HepG2 (cell line): ENCODE results near the gene TIMM10. TPM values are rescaled to one million over a fixed set of nuclear protein-coding genes. Genes with fewer than 3 reads are reported as not detected.

ENCODE experiments used
- ADNP ChIP-seq: sonication (generic); formaldehyde crosslinking; IDR thresholded peaks from 2 replicates; pipeline ENCODE4 v1.4.0; 2020; ENCODE audit warnings: missing genetic modification reagents
- CCAR2 ChIP-seq: fragments of 200-400 bp; formaldehyde crosslinking; optimal IDR thresholded peaks from 2 replicates; pipeline ENCODE3; 2018; ENCODE audit warnings: low read depth, mild to moderate bottlenecking, low read length, moderate library complexity
- CEBPG ChIP-seq: IDR thresholded peaks from 2 replicates; pipeline ENCODE4 v1.6.1; 2016
- E2F5 ChIP-seq: sonication (generic); formaldehyde crosslinking; conservative IDR thresholded peaks from 2 replicates; pipeline ENCODE4 v1.4.0; 2020; ENCODE audit warnings: missing genetic modification reagents
- ERF ChIP-seq: IDR thresholded peaks from 2 replicates; pipeline ENCODE4 v1.6.1; 2018; ENCODE audit warnings: missing biosample characterization, missing genetic modification reagents
- MBD4 ChIP-seq: IDR thresholded peaks from 2 replicates; pipeline ENCODE4 v1.6.1; 2012; ENCODE audit warnings: low read length, inconsistent platforms, borderline replicate concordance
- NCOA1 ChIP-seq: sonication (generic); formaldehyde crosslinking; IDR thresholded peaks from 2 replicates; pipeline ENCODE4 v1.9.0; 2021; ENCODE audit warnings: missing genetic modification reagents
- SALL2 ChIP-seq: sonication (generic); formaldehyde crosslinking; IDR thresholded peaks from 2 replicates; pipeline ENCODE4 v1.8.1; 2023; ENCODE audit warnings: mild to moderate bottlenecking, missing genetic modification reagents, inconsistent platforms
- SRF ChIP-seq: IDR thresholded peaks from 2 replicates; pipeline ENCODE4 v1.6.1; 2011; ENCODE audit warnings: mild to moderate bottlenecking, low read depth, low read length, moderate library complexity
- ZFAT ChIP-seq: sonication (generic); formaldehyde crosslinking; conservative IDR thresholded peaks from 2 replicates; pipeline ENCODE4 v1.8.1; 2023; ENCODE audit warnings: missing genetic modification reagents, inconsistent platforms
- ZGPAT ChIP-seq: IDR thresholded peaks from 2 replicates; pipeline ENCODE4 v1.6.1; 2016; ENCODE audit warnings: mild to moderate bottlenecking
- ZKSCAN1 ChIP-seq: fragments of 150-350 bp; IDR thresholded peaks from 2 replicates; pipeline ENCODE4 v1.6.1; 2014; ENCODE audit warnings: low read length
- ZNF264 ChIP-seq: sonication (generic); formaldehyde crosslinking; IDR thresholded peaks from 2 replicates; pipeline ENCODE4 v1.4.0; 2020; ENCODE audit warnings: missing genetic modification reagents
- ZNF281 ChIP-seq: sonication (generic); formaldehyde crosslinking; IDR thresholded peaks from 2 replicates; pipeline ENCODE4 v1.4.0; 2020; ENCODE audit warnings: missing genetic modification reagents, borderline replicate concordance
- ZNF609 ChIP-seq: sonication (generic); formaldehyde crosslinking; IDR thresholded peaks from 2 replicates; pipeline ENCODE4 v1.4.0; 2020; ENCODE audit warnings: mild to moderate bottlenecking, missing genetic modification reagents, borderline replicate concordance
- ZNF615 ChIP-seq: sonication (generic); formaldehyde crosslinking; IDR thresholded peaks from 2 replicates; pipeline ENCODE4 v1.5.0; 2020; ENCODE audit warnings: mild to moderate bottlenecking, missing genetic modification reagents, borderline replicate concordance
- polyA plus RNA-seq, 8 experiments: library from polyadenylated mRNA; depleted of rRNA in 3 of 8; stranded (reverse) in 7 of 8; unstranded in 1 of 8; fragments of >200 nt; fragmentation: Illumina TruSeq in 4 of 8; extraction: Trizol in 4 of 8; gene quantifications; 2 replicates each; pipeline versions ENCODE4 v1.2.1 to v1.2.3, GENCODE V29; 2011 to 2016; ENCODE audit warnings: low read depth in 4 of 8, missing spikeins in 1 of 8, mixed read lengths in 1 of 8; ENCODE audit not compliant: insufficient read depth in 1 of 8
- total RNA-seq, 5 experiments: library from RNA; depleted of rRNA; stranded (reverse); fragments of >200 nt; fragmentation: Illumina TruSeq; extraction: Trizol; gene quantifications; 2 replicates each; pipeline ENCODE4 v1.2.3, GENCODE V29; 2016; ENCODE audit warnings: low read depth in 1 of 5
- TF ChIP-seq, protein P1 (sequence below): sonication (generic); formaldehyde crosslinking; IDR thresholded peaks from 2 replicates; pipeline ENCODE4 v1.5.0; 2020; ENCODE audit warnings: missing genetic modification reagents, mild to moderate bottlenecking, borderline replicate concordance

TIMM10 gene
- total and polyA plus RNA-seq, 2 of the 13 experiments (the other 11 are each of a cell fraction or from before 2014, with no cell fraction given) = 67.8 to 82.2 TPM

GRCh38 chr11:57480409-57481137 lies 50.0 kb downstream of the TIMM10 start (continued):
- TF ChIP-seq ZNF609 (CRISPR knock-in tag) (no peak), ZNF281 (CRISPR knock-in tag) (no peak), ZGPAT (CRISPR knock-in tag) (peak; percentile 32; the same call in 1 of the 2 replicates), SRF (no peak), CEBPG (CRISPR knock-in tag) (no peak), NCOA1 (CRISPR knock-in tag) (no peak), ZNF615 (CRISPR knock-in tag) (0 out of 2 replicates have a peak, but pooled peaks have one; percentile 33), MBD4 (no peak), E2F5 (CRISPR knock-in tag) (no peak), SALL2 (0 out of 2 replicates have a peak, but pooled peaks have one; percentile 28), ZKSCAN1 (no peak), ZNF264 (CRISPR knock-in tag) (no peak), ZFAT (CRISPR knock-in tag) (no peak), ERF (no peak), CCAR2 (no peak), ADNP (CRISPR knock-in tag) (no peak)
- TF ChIP-seq, protein P1, sequence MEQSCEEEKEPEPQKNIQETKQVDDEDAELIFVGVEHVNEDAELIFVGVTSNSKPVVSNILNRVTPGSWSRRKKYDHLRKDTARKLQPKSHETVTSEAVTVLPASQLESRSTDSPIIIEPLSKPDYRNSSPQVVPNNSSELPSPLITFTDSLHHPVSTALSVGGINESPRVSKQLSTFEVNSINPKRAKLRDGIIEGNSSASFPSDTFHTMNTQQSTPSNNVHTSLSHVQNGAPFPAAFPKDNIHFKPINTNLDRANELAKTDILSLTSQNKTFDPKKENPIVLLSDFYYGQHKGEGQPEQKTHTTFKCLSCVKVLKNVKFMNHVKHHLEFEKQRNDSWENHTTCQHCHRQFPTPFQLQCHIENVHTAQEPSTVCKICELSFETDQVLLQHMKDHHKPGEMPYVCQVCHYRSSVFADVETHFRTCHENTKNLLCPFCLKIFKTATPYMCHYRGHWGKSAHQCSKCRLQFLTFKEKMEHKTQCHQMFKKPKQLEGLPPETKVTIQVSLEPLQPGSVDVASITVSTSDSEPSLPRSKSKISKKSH (CRISPR knock-in tag) = no peak
